Smooth muscle cell (in vitro differentiated cells): ENCODE measurements around the gene ACVR1B. TPM values are rescaled to one million over a fixed set of nuclear protein-coding genes. Genes with fewer than 3 reads are reported as not detected.

ENCODE experiments used
- DNase-seq: peaks from one replicate; lab custom pipeline; 2025; ENCODE audit not compliant: unreplicated experiment; lab: John Stamatoyannopoulos, UW
- H2AFZ ChIP-seq: fragments of 200-600 bp; sonication (generic); 2 replicates; pipeline ENCODE4 v1.6.0; 2016; ENCODE audit warnings: antibody characterized with exemption, low read depth, mild to moderate bottlenecking
- H3F3A ChIP-seq: fragments of 200-600 bp; sonication (generic); 2 replicates; pipeline ENCODE4 v1.6.0; 2017; ENCODE audit warnings: antibody characterized with exemption, low read depth
- H3K27ac ChIP-seq: fragments of 200-600 bp; sonication (generic); 2 replicates; pipeline ENCODE4 v1.5.1; 2016; ENCODE audit warnings: low read depth, mild to moderate bottlenecking
- H3K27me3 ChIP-seq: fragments of 200-600 bp; sonication (generic); 2 replicates; pipeline ENCODE4 v1.6.1; 2016; ENCODE audit warnings: low read depth, mild to moderate bottlenecking
- H3K36me3 ChIP-seq: fragments of 200-600 bp; sonication (generic); 2 replicates; pipeline ENCODE4 v1.5.1; 2016; ENCODE audit warnings: low read depth
- H3K4me1 ChIP-seq: fragments of 200-600 bp; sonication (generic); 2 replicates; pipeline ENCODE4 v1.5.1; 2016; ENCODE audit warnings: low read depth
- H3K4me2 ChIP-seq: fragments of 200-600 bp; sonication (generic); 2 replicates; pipeline ENCODE4 v1.6.0; 2016; ENCODE audit warnings: mild to moderate bottlenecking
- H3K4me3 ChIP-seq: fragments of 200-600 bp; sonication (generic); 2 replicates; pipeline ENCODE4 v1.5.1; 2016; ENCODE audit warnings: mild to moderate bottlenecking
- H3K79me2 ChIP-seq: fragments of 200-600 bp; sonication (generic); 2 replicates; pipeline ENCODE4 v1.6.0; 2016; ENCODE audit warnings: low read depth, mild to moderate bottlenecking
- H3K9ac ChIP-seq: fragments of 200-600 bp; sonication (generic); 2 replicates; pipeline ENCODE4 v1.6.0; 2016; ENCODE audit warnings: low read depth
- H3K9me3 ChIP-seq: fragments of 200-600 bp; sonication (generic); replicated peaks from 2 replicates; pipeline ENCODE4 v1.5.1; 2016; ENCODE audit warnings: low read depth
- H4K20me1 ChIP-seq: fragments of 200-600 bp; sonication (generic); 2 replicates; pipeline ENCODE4 v1.6.0; 2016; ENCODE audit warnings: low read depth
- WGBS: methylation state at CpG from one replicate; pipeline ENCODE4 v1.1.7; 2016; ENCODE audit warnings: low lambda C conversion rate; 5-methylcytosine and 5-hydroxymethylcytosine counted together
- polyA plus RNA-seq: library from polyadenylated mRNA; unstranded; fragments of >200 nt; fragmentation: Nextera tagmentation; extraction: Ambion mirVana; gene quantifications from 2 replicates; pipeline ENCODE4 v1.2.1, GENCODE V29; 2016
- total RNA-seq: library from RNA; depleted of rRNA; stranded (reverse); fragments of >200 nt; gene quantifications from 2 replicates; pipeline ENCODE4 v1.2.3, GENCODE V29; 2014
- TF ChIP-seq, protein P1 (sequence below): fragments of 200-600 bp; sonication (generic); IDR thresholded peaks from 2 replicates; pipeline ENCODE4 v1.5.1; 2017; ENCODE audit warnings: borderline replicate concordance, mild to moderate bottlenecking, antibody characterized with exemption; ENCODE audit not compliant: insufficient read depth, poor library complexity, severe bottlenecking

Gene ACVR1B
- total and polyA plus RNA-seq, 2 experiments from 2014 or later = 1.9 to 4.0 TPM

DNA sequence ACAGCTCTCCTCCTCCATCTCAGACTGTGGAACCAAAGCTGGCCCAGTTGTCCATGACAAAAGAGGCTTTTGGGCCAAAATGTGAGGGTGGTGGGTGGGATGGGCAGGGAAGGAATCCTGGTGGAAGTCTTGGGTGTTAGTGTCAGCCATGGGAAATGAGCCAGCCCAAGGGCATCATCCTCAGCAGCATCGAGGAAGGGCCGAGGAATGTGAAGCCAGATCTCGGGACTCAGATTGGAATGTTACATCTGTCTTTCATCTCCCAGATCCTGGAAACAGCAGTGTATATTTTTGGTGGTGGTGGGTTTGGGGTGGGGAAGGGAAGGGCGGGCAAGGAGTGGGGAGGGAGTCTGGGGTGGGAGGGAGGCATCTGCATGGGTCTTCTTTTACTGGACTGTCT is 43.5 kb downstream of the ACVR1B start:
- no peaks in the 10 kb centered on the region for H3K4me1 ChIP-seq
- H3K27ac ChIP-seq = no peak overlapping the region
- H3K79me2 ChIP-seq = no peaks in the 10 kb centered on the region
- H2AFZ ChIP-seq = no peak overlapping the region
- no peak overlapping the region for H3K9ac ChIP-seq
- H3K36me3 ChIP-seq = no peaks in the 10 kb centered on the region
- peaks cover 3% of the 10 kb centered on the region for H3F3A ChIP-seq
- H3K27me3 ChIP-seq = no peaks in the 10 kb centered on the region
- no peak for DNase-seq
- peaks cover 3% of the 10 kb centered on the region for H4K20me1 ChIP-seq
- no peak overlapping the region for H3K4me3 ChIP-seq
- no peaks in the 10 kb centered on the region for H3K9me3 ChIP-seq
- TF ChIP-seq, protein P1, sequence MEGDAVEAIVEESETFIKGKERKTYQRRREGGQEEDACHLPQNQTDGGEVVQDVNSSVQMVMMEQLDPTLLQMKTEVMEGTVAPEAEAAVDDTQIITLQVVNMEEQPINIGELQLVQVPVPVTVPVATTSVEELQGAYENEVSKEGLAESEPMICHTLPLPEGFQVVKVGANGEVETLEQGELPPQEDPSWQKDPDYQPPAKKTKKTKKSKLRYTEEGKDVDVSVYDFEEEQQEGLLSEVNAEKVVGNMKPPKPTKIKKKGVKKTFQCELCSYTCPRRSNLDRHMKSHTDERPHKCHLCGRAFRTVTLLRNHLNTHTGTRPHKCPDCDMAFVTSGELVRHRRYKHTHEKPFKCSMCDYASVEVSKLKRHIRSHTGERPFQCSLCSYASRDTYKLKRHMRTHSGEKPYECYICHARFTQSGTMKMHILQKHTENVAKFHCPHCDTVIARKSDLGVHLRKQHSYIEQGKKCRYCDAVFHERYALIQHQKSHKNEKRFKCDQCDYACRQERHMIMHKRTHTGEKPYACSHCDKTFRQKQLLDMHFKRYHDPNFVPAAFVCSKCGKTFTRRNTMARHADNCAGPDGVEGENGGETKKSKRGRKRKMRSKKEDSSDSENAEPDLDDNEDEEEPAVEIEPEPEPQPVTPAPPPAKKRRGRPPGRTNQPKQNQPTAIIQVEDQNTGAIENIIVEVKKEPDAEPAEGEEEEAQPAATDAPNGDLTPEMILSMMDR = no peak
- H3K4me2 ChIP-seq = no peak overlapping the region
- WGBS = 21% methylated on average over 4 of the region's 4 CpGs

DNA sequence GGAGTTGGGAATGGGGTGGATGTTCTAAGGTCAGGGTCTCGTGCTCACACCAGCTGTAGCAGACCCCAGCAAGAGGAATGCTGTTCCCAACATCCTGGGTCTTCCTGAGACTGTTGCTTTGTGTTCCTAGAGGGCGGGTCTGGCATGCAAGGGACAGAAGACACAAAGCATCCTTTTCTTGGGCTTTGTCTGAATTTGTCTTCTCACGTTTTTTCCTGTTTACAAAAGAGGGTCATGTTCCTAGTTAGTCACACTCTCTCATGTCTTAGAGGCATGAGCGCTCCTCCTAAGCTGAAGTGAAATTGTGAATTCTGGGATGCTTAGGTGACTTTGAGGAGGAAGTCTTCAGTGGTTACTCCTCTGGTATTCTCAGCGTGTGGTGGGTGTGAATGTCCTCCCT is 45.6 kb downstream of the ACVR1B start:
- no peak overlapping the region for H3K27ac ChIP-seq
- H3F3A ChIP-seq = no peaks in the 10 kb centered on the region

DNA sequence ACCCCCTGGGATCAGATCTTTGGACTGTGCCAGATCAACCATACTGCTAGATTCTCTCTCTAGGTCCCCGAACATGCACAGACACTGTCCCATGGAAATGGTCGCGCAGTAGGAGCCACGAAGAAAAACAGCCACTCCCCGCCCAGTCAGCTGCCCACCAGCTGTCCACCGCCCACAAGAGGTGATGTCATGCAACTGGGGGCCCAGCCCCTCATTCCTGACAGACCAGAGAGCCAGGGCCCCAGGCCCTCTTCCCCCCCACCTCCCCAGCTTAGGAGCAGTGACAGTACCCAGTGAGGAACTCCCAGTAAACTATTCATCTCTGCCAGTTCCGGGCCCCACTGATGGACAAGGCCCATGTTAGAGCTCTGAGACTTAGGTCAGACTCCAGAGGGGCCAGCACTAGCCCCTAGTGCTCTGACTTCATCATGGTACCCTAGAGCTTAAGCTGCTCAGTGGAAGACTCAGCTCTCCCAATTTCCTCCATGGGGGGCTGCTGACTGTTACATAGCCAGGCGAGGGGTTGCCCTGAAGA is 51.6 kb downstream of the ACVR1B start:
- H3K9ac ChIP-seq = no peak overlapping the region
- no peaks in the 10 kb centered on the region for H3F3A ChIP-seq
- no peaks in the 10 kb centered on the region for H3K36me3 ChIP-seq
- H2AFZ ChIP-seq = no peak overlapping the region
- peaks cover 5% of the 10 kb centered on the region for H4K20me1 ChIP-seq
- no peak overlapping the region for H3K4me3 ChIP-seq
- no peaks in the 10 kb centered on the region for H3K4me1 ChIP-seq
- H3K4me2 ChIP-seq = no peak overlapping the region
- 84% methylated on average over 8 of the region's 8 CpGs for WGBS
- no peak for DNase-seq
- TF ChIP-seq, protein P1 = no peak
- no peak overlapping the region for H3K27ac ChIP-seq
- H3K79me2 ChIP-seq = peaks cover 7% of the 10 kb centered on the region
- H3K9me3 ChIP-seq = no peaks in the 10 kb centered on the region
- no peaks in the 10 kb centered on the region for H3K27me3 ChIP-seq

More for the DNA sequence above, 45.6 kb downstream of the ACVR1B start:
- H3K9me3 ChIP-seq = no peaks in the 10 kb centered on the region
- TF ChIP-seq, protein P1 = no peak
- H2AFZ ChIP-seq = no peak overlapping the region
- peaks cover 3% of the 10 kb centered on the region for H4K20me1 ChIP-seq
- no peak overlapping the region for H3K4me2 ChIP-seq
- H3K79me2 ChIP-seq = no peaks in the 10 kb centered on the region
- no peak overlapping the region for H3K9ac ChIP-seq
- no peaks in the 10 kb centered on the region for H3K27me3 ChIP-seq
- H3K36me3 ChIP-seq = no peaks in the 10 kb centered on the region
- no peak overlapping the region for H3K4me3 ChIP-seq
- no peaks in the 10 kb centered on the region for H3K4me1 ChIP-seq
- no peak for DNase-seq
- WGBS = 89% methylated on average over 5 of the region's 5 CpGs

DNA sequence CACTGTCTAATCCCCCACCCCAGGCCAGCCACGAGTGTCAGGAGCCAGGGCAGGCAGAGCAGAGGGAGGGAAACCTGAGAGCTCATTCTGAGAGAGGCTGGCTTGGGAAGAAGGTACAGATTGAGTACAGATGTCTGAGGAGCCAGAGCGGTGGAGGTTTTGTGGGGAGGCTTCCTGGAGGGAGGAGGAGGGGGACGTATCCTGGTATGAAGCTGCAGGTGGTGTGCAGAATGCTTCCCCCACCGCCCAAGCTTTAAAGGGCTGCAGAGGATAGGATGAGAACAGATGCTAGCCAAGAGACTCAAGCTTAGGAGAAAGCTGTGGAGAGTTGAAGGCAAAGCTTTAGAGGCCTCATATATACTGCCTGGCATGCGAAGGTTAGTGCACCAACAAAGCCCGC is 52.1 kb downstream of the ACVR1B start:
- Histone ChIP-seq H2AFZ (no peak overlapping the region), H3F3A (no peaks in the 10 kb centered on the region), H3K9ac (no peak overlapping the region), H3K27me3 (no peaks in the 10 kb centered on the region), H3K4me2 (no peak overlapping the region), H3K9me3 (no peaks in the 10 kb centered on the region), H3K27ac (no peak overlapping the region), H3K36me3 (no peaks in the 10 kb centered on the region), H3K4me3 (no peak overlapping the region), H3K4me1 (no peaks in the 10 kb centered on the region), H4K20me1 (peaks cover 10% of the 10 kb centered on the region), H3K79me2 (peaks cover 7% of the 10 kb centered on the region)
- no peak for DNase-seq
- WGBS = 93% methylated on average over 6 of the region's 6 CpGs
- TF ChIP-seq, protein P1 = no peak
